HG03064 (cell line): ENCODE data around the gene ZNF708.
"Not testable (repeated sequence)": the region's sequence is repeated elsewhere in the genome, so short reads cannot be mapped to it uniquely, and the experiment has no call there.

Experiments
- ATAC-seq: cut with Tn5 transposase; IDR thresholded peaks from one replicate; pipeline ENCODE4 v1.9.1; 2021; ENCODE audit warnings: low read depth; ENCODE audit not compliant: unreplicated experiment

Gene ZNF708

DNA sequence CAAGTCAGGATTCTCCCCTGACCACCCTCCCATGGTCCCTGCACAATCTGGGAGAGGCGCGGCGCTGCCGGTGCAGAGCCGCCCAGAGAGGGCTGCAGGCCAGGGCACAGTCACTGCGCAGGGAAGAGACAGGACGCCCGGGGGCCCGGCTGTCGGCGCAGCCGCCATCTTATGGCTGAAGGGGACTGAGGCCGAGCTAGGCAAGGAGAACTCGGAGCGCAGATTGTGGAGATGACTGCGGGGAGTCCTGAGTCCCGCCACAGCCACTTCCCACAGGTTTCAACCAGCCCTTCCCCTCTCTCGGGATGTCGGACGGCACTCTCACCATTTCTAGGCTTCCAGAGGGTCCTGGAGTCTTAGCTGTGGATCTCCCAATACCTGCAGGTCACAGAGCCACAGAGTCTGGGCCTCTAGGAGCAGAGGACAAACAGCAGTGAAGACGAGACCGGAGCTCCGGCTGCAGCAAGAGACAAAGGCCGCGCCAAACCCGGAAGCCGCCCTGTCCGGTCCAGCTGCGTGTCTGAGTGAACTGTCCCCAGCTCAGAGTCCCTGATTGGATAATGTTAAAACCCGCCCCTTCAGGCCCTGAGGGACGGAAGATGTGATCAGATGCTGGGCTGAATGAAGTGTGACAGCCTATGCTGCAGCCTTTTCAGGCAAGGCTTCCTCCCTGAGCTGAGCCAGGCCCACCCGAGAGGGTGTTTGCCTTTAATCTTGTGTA is at the start of gene ZNF708:
Gene ZNF708 (minus strand): TSS at position 526 of the 721 bp plus-strand sequence. CDS start 198 bp downstream, at position 328.
- ATAC-seq = peak; percentile 96

GRCh38 chr19:21362291-21362690 is 33.1 kb upstream of the ZNF708 start:
- no peak for ATAC-seq

GRCh38 chr19:21358768-21359451 is 29.7 kb upstream of the ZNF708 start, which contains the start of gene ZNF738:
ZNF738 (plus strand) TSS chr19:21359000; CDS start chr19:21359141, 141 bp downstream.
- peak; percentile 88 for ATAC-seq

DNA sequence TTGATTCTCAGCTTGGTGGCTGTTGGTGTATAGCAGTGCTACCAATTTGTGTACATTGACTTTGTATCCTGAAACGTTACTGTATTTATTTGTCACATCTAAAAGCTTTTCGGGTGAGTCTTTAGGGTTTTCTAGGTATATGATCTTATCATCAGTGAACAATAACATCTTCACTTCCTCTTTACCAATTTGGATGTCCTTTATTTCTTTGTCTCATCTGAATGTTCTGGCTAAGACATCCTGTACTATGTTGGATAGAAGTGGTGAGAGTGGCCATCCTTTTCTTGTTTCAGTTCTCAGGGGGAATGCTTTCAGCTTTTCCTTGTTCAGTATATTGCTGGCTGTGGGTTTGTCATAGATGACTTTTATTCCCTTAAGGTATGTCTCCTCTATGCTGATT is 23.6 kb upstream of the ZNF708 start:
- no peak for ATAC-seq

DNA sequence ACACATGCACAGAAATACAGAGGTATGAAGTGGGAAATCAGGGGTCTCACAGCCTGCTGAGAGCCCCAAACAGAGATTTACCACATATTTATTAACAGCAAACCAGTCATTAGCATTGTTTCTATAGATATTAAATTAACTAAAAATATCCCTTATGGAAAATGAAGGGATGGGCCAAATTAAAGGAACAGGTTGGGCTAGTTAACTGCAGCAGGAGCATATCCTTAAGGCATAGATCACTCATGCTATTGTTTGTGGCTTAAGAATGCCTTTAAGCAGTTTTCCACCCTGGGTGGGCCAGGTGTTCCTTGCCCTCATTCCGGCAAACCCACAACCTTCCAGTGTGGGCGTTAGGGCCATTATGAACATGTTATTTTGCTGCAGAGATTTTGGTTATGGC is 15.6 kb upstream of the ZNF708 start:
- not testable (repeated sequence) for ATAC-seq

- no peak for ATAC-seq
Observed at GRCh38 chr19:21335721-21336120, 6.5 kb upstream of the ZNF708 start.

DNA sequence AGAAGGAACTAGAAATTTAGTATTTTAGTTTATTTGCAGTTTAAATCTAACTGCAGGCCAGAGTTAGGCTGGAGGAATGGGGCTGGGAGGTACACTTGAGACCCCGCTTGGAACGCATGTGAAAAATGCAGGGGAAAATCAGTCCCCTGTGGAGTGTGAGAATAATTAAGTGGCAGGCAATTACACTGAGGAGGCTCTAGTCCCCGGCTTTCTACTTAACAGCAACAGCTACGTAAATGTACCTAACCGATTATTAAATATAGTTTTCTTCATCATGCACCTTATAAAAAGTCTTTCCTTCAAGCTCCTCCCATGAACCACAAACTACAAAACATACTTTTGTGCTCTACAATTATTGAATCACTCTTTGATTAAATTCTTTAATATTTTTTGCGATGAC is 804 bp downstream of the ZNF708 start:
- no peak for ATAC-seq

DNA sequence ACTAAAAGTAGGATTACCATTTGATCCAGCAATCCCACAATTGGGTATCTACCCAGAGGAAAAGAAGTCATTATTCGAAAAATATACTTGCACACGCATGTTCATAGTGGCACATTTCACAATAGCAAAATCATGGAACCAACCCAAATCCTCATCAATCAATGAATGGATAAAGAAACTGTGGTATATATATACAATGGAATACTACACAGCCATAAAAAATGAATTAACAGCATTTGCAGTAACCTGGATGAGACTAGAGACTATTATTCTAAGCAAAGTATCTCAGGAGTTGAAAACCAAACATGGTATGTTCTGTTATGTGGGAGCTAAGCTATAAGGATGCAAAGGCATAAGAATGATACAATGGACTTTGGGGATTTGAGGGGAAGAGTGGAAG is 3.0 kb downstream of the ZNF708 start:
- no peak for ATAC-seq

DNA sequence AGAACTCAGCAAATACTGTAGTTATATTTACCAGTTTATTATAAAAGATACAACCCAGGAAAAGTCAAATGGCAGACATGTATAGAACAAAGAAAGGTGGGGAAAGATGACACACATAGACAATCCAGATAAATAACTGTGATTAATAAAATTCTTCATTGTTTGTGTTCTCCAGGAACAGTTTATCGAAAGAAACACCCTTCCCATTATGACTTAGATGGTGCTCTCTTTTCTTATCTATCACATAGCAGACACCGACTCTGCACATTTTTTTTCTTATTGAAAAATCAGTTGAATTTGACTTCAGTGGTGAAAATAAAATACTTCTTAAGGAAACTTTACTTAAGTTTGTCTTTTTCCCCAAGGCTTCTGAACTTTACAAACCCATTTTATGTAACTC is 6.2 kb downstream of the ZNF708 start:
- no peak for ATAC-seq

- ATAC-seq = no peak
Observed at GRCh38 chr19:21322528-21322927, 6.7 kb downstream of the ZNF708 start.

DNA sequence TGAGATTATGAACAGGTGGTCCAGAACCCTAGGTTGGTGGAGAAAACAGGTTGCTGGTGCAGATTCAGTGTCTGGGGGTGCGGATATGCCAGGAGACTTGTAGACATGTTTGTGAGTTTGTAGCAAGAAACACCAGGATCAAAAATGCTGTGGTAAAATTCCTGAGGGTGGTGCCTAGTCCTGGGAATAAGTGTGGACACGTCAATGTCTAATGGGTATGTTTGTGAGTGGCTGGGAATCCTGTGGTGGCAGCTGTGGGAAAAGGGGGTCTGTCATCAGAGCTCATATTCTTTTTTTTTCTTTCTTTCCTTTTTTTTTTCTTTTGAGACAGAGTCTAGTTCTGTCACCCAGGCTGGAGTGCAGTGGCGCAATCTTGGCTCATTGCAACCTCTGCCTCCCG is 7.2 kb downstream of the ZNF708 start:
- ATAC-seq = no peak

DNA sequence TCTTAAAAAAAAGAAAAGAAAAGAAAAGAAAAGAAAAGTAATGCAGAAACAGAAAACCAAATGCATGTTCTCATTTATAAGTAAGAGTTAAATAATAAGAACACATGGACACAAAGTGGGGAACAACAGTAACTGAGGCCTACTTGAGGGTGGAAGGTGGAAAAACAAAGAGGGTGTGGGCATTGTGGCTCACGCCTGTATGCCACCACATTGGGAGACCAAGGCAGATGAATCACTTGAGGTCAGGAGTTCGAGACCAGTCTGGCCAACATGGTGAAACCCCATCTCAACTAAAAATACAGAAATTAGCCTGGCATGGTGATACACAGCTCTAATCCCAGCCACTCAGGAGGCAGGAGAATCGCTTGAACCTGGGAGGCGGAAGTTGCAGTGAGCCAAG is 8.1 kb downstream of the ZNF708 start:
- no peak for ATAC-seq

DNA sequence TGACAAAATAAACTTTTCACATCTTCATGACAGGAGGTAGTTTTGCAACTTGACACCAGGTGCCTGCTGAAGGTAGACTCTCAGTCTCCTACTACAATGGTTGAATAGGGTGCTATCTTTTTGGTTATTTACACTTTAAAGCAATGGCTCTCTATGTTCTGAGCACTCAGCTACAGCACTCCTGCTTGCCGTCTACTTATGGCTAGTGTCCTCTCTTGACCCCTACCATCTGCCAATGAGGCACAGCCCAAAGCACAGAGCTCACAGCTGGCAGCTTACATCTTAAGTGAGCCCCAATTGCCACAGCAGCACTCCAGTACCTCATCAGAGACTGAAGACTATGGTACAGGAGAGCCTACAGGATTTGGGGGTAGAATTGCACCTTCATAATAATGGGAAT is 11.4 kb downstream of the ZNF708 start:
- ATAC-seq = no peak

DNA sequence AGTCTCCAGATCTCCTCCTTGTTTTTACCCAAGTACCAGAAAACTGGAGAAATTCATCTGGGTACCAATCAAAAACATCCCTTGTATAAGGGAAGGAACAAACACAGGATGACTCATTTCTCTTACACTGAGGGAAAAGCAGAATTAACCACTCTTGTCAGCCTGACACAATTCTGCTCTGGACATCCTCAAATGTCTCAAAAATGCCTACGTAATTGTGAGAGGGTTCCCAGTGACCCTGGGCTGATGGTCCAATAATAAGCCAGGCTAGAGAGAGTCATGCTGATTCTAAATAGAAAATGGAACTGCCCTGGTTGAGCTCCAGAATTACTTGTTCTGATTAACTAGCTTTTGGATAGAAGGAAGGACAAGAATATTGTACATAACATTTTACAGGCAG is 14.5 kb downstream of the ZNF708 start:
- no peak for ATAC-seq

GRCh38 chr19:21312807-21313206 is 16.4 kb downstream of the ZNF708 start:
- not testable (repeated sequence) for ATAC-seq

DNA sequence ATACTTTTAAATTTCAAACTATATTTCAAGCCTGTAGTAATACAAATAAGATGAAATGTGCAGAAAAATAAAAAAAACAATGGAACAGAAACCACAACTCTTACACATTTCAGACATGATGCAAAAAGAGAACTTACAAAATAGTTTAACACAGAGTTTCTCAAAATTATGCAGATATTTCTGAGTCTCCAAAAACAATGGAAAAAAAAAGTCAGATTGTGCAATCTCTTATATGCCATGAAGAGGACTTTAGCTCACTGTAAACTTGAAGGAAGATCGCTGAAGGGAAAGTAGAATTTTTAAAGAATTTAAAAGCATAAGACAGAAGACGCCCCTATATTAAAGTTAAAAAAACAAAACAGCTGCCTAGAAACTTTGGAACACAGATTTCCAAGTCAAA is 20.4 kb downstream of the ZNF708 start:
- ATAC-seq = no peak

DNA sequence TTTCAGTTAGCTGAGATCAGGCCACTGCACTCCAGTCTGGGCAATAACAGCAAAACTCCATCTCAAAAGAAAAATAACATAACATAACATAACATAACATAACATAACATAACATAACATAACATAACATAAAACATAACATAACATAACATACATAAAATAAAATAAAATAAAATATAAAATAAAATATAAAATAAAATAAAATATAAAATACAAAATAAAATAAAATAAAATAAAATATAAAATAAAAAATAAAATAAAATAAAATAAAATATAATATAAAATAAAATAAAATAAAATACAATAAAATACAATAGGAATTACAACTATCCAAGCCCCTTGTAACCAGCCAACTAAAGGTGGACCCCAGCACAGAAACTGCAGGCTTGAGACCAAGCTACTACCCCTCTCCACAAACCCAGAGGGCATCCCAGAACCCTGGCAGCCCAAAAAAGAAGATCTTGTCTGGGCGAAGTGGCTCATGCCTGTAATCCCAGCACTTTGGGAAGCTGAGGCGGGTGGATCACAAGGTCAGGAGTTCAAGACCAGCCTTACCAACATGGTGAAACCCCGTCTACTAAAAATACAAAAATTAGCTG is 22.2 kb downstream of the ZNF708 start:
- not testable (repeated sequence) for ATAC-seq

- not testable (repeated sequence) for ATAC-seq
Observed at GRCh38 chr19:21293768-21294167, 35.4 kb downstream of the ZNF708 start.

DNA sequence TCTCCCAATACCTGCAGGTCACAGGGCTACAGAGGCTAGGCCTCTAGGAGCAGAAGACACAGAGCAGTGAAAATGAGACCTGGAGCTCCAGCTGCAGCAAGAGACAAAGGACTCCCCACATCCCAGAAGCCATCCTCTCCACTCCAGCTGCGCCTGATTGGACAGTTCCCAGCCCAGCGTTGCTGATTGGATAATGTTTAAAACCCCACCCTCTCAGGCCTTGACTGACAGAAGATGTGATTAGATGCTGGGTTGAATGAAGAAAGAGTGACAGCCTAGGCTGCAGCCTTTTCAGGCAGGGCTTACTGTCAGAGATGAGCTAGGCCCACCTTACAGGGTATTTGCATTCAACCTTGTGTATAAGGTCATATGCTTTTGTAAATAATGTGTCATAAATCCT is 59.4 kb downstream of the ZNF708 start:
- no peak for ATAC-seq

DNA sequence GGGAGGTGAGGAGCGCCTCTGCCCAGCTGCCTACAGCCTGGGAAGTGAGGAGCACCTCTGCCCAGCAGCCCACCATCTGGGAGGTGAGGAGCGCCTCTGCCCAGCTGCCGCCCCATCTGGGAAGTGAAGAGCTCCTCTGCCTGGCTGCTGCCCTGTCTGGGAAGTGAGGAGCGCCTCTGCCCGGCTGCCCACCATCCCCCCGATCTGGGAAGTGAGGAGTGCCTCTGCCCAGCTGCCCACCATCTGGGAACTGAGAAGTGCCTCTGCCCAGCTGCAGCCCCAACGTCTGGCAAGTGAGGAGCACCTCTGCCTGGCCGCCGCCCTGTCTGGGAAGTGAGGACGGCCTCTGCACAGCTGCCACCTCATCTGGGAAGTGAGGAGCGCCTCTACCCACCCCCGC is 64.3 kb downstream of the ZNF708 start:
- ATAC-seq = no peak

GRCh38 chr19:21264416-21264815 is 64.8 kb downstream of the ZNF708 start:
- ATAC-seq = no peak
